H9 (cell line): ENCODE measurements around the gene HMGN4. TPM values are rescaled to one million over a fixed set of nuclear protein-coding genes. Genes with fewer than 3 reads are reported as not detected.

Source experiments
- DNase-seq: peaks from one replicate; pipeline ENCODE4 v3.0.0-alpha.2; 2017
- H2AFZ ChIP-seq: one replicate; pipeline ENCODE4 v1.6.1; 2013; ENCODE audit warnings: mild to moderate bottlenecking, low read length, control low read depth, moderate library complexity
- H2AK5ac ChIP-seq: 2 replicates; pipeline ENCODE4 v1.6.1; 2013; ENCODE audit warnings: low read length, control low read depth, mixed read lengths; ENCODE audit not compliant: insufficient read length
- H2BK120ac ChIP-seq: one replicate; pipeline ENCODE4 v1.6.1; 2013; ENCODE audit warnings: low read depth, mild to moderate bottlenecking, low read length, control low read depth, inconsistent platforms; ENCODE audit not compliant: poor library complexity, severe bottlenecking
- H2BK12ac ChIP-seq: 2 replicates; pipeline ENCODE4 v1.6.1; 2013; ENCODE audit warnings: low read length, control low read depth, mixed read lengths, low read depth; ENCODE audit not compliant: insufficient read length
- H2BK15ac ChIP-seq: 2 replicates; pipeline ENCODE4 v1.6.1; 2013; ENCODE audit warnings: low read depth, low read length, control low read depth
- H2BK20ac ChIP-seq: one replicate; pipeline ENCODE4 v1.6.1; 2013; ENCODE audit warnings: low read depth, mild to moderate bottlenecking, low read length, control low read depth, inconsistent platforms; ENCODE audit not compliant: poor library complexity, severe bottlenecking
- H2BK5ac ChIP-seq: 2 replicates; pipeline ENCODE4 v1.6.1; 2013; ENCODE audit warnings: low read length, control low read depth, mixed read lengths; ENCODE audit not compliant: insufficient read length
- H3K14ac ChIP-seq: 2 replicates; pipeline ENCODE4 v1.6.1; 2013; ENCODE audit warnings: low read length, control low read depth; ENCODE audit not compliant: insufficient read depth
- H3K18ac ChIP-seq: 2 replicates; pipeline ENCODE4 v1.6.1; 2013; ENCODE audit warnings: low read depth, mild to moderate bottlenecking, mixed read lengths, low read length, control low read depth; ENCODE audit not compliant: insufficient read length
- H3K23ac ChIP-seq: 2 replicates; pipeline ENCODE4 v1.6.1; 2013; ENCODE audit warnings: low read length, control low read depth, mixed read lengths, low read depth; ENCODE audit not compliant: insufficient read length
- H3K23me2 ChIP-seq: 2 replicates; pipeline ENCODE4 v1.6.1; 2013; ENCODE audit warnings: low read depth, mild to moderate bottlenecking, mixed read lengths, low read length, control low read depth; ENCODE audit not compliant: insufficient read length, poor library complexity, severe bottlenecking
- H3K27ac ChIP-seq: 2 replicates; pipeline ENCODE4 v1.5.1; 2013; ENCODE audit warnings: low read length, control low read depth, mixed read lengths, low read depth; ENCODE audit not compliant: insufficient read length
- H3K27me3 ChIP-seq: 2 replicates; pipeline ENCODE4 v1.6.1; 2013; ENCODE audit warnings: low read length, control low read depth, inconsistent platforms; ENCODE audit not compliant: insufficient read depth
- H3K4ac ChIP-seq: 2 replicates; pipeline ENCODE4 v1.6.1; 2013; ENCODE audit warnings: low read depth, mild to moderate bottlenecking, control low read depth, inconsistent platforms, low read length, moderate library complexity
- H3K4me1 ChIP-seq: 2 replicates; pipeline ENCODE4 v1.6.1; 2013; ENCODE audit warnings: low read length, control low read depth, inconsistent platforms; ENCODE audit not compliant: insufficient read depth
- H3K4me2 ChIP-seq: 2 replicates; pipeline ENCODE4 v1.6.1; 2013; ENCODE audit warnings: low read length, control low read depth, mixed read lengths; ENCODE audit not compliant: insufficient read length, insufficient read depth
- H3K56ac ChIP-seq: 2 replicates; pipeline ENCODE4 v1.6.1; 2013; ENCODE audit warnings: low read depth, mild to moderate bottlenecking, mixed read lengths, low read length, control low read depth; ENCODE audit not compliant: insufficient read length
- H3K79me1 ChIP-seq: 2 replicates; pipeline ENCODE4 v1.6.1; 2013; ENCODE audit warnings: low read depth, mild to moderate bottlenecking, moderate library complexity, low read length, control low read depth, inconsistent platforms; ENCODE audit not compliant: insufficient read depth, poor library complexity, severe bottlenecking
- H3K79me2 ChIP-seq: 2 replicates; pipeline ENCODE4 v1.6.1; 2013; ENCODE audit warnings: low read length, control low read depth, inconsistent platforms; ENCODE audit not compliant: insufficient read depth
- H3K9ac ChIP-seq: 2 replicates; pipeline ENCODE4 v1.6.1; 2013; ENCODE audit warnings: low read length, control low read depth, mixed read lengths; ENCODE audit not compliant: insufficient read length; ENCODE audit errors: extremely low read depth
- H3K9me3 ChIP-seq: one replicate; pipeline ENCODE4 v1.6.1; 2013; ENCODE audit warnings: low read depth, low read length, inconsistent platforms; ENCODE audit not compliant: control insufficient read depth
- H3T11ph ChIP-seq: one replicate; pipeline ENCODE4 v1.6.1; 2013; ENCODE audit warnings: mild to moderate bottlenecking, low read length, control low read depth, inconsistent platforms
- H4K20me1 ChIP-seq: one replicate; pipeline ENCODE4 v1.6.1; 2013; ENCODE audit not compliant: control insufficient read depth, insufficient read length, insufficient read depth
- H4K5ac ChIP-seq: 2 replicates; pipeline ENCODE4 v1.6.1; 2013; ENCODE audit warnings: low read depth, mild to moderate bottlenecking, mixed read lengths, low read length, control low read depth; ENCODE audit not compliant: insufficient read length
- H4K8ac ChIP-seq: replicated peaks from 2 replicates; pipeline ENCODE4 v1.6.1; 2013; ENCODE audit warnings: low read length, control low read depth, mixed read lengths, low read depth; ENCODE audit not compliant: insufficient read length
- H4K91ac ChIP-seq: 2 replicates; pipeline ENCODE4 v1.6.1; 2013; ENCODE audit warnings: low read depth, mild to moderate bottlenecking, moderate library complexity, mixed read lengths, low read length, control low read depth; ENCODE audit not compliant: insufficient read length
- H3K27ac Mint-ChIP-seq, 3 experiments: 2 replicates in 2 of 3; 3 replicates in 1 of 3; pipeline ENCODE4 v1.8.0; 2020 to 2021; ENCODE audit warnings: mixed read lengths in 3 of 3, mild to moderate bottlenecking in 1 of 3, moderate library complexity in 1 of 3
- H3K27me3 Mint-ChIP-seq: 2 replicates; pipeline ENCODE4 v1.8.0; 2021; ENCODE audit warnings: low read depth, mild to moderate bottlenecking, moderate library complexity, mixed read lengths
- H3K36me3 Mint-ChIP-seq, 3 experiments: 2 replicates in 2 of 3; 3 replicates in 1 of 3; pipeline ENCODE4 v1.8.0; 2020 to 2021; ENCODE audit warnings: low read depth in 3 of 3, mixed read lengths in 3 of 3; ENCODE audit not compliant: insufficient read depth in 1 of 3
- H3K4me1 Mint-ChIP-seq, 2 experiments: 2 replicates each; pipeline ENCODE4 v1.8.0; 2020; ENCODE audit warnings: mixed read lengths in 2 of 2
- H3K4me3 Mint-ChIP-seq, 2 experiments: 2 replicates in 1 of 2; 3 replicates in 1 of 2; pipeline ENCODE4 v1.8.0; 2020 to 2021; ENCODE audit warnings: mild to moderate bottlenecking in 2 of 2, mixed read lengths in 2 of 2, moderate library complexity in 1 of 2
- H3K9me3 Mint-ChIP-seq, 2 experiments: 2 replicates in 1 of 2; 3 replicates in 1 of 2; pipeline ENCODE4 v1.8.0; 2020; ENCODE audit warnings: mild to moderate bottlenecking in 2 of 2, mixed read lengths in 2 of 2, moderate library complexity in 1 of 2
- CTCF ChIP-seq: fragments of 200-600 bp; sonication (generic); conservative IDR thresholded peaks from 3 replicates; pipeline ENCODE4 v1.8.0; 2021; ENCODE audit warnings: antibody characterized with exemption, mild to moderate bottlenecking
- WGBS: extraction: QIAGEN DNeasy Blood & Tissue Kit; methylation state at CpG from one replicate; pipeline ENCODE4 v1.1.7; 2013; ENCODE audit warnings: missing lambda C conversion rate, low lambda C conversion rate, mixed read lengths; ENCODE audit not compliant: insufficient read length; ENCODE audit errors: extremely low coverage; 5-methylcytosine and 5-hydroxymethylcytosine counted together
- total RNA-seq: library from RNA; stranded (reverse); gene quantifications from 2 replicates; pipeline ENCODE4 v1.2.1, GENCODE V29; 2021

The HMGN4 gene
- total RNA-seq, 1 experiment from 2014 or later, result 50.4 TPM

- H3K79me2 ChIP-seq, result no peaks in the 10 kb centered on the region
- peak; percentile 86 for DNase-seq
- no peak for TF ChIP-seq CTCF
- no peaks in the 10 kb centered on the region for H3K27me3 ChIP-seq
- H2BK12ac ChIP-seq, result no peak overlapping the region
- H3K9me3 ChIP-seq, result no peaks in the 10 kb centered on the region
- no peaks in the 10 kb centered on the region for H3K79me1 ChIP-seq
- H3K27ac Mint-ChIP-seq, result peak overlapping the region; percentile 14 to 95 (median 84); a peak in 6 of 7 replicates
- no peak overlapping the region for H3K14ac ChIP-seq
- no peak overlapping the region for H2BK5ac ChIP-seq
- peaks cover 25 to 29% of the 10 kb centered on the region in 2 experiments for H3K4me1 Mint-ChIP-seq
- H3K9me3 Mint-ChIP-seq, result no peaks in the 10 kb centered on the region; a peak in 1 of 5 replicates
- H3K23ac ChIP-seq, result no peak overlapping the region
- H3K23me2 ChIP-seq, result peaks cover 5% of the 10 kb centered on the region
- H4K5ac ChIP-seq, result no peak overlapping the region
- H3K27me3 Mint-ChIP-seq, result peaks cover 2% of the 10 kb centered on the region
- no peak overlapping the region for H3K4ac ChIP-seq
- H3K36me3 Mint-ChIP-seq, result no peaks in the 10 kb centered on the region; a peak in 1 of 7 replicates
- no peak overlapping the region for H2BK120ac ChIP-seq
- no peak overlapping the region for H2BK15ac ChIP-seq
- no CpG with 5 or more reads among the region's 49 CpGs for WGBS
- peak overlapping the region; percentile 85 for H3K27ac ChIP-seq
- H4K20me1 ChIP-seq, result no peaks in the 10 kb centered on the region
- H4K8ac ChIP-seq, result no peak overlapping the region
- no peak overlapping the region for H2AK5ac ChIP-seq
- peak overlapping the region; percentile 85 to 91 for H3K4me3 Mint-ChIP-seq
- no peak overlapping the region for H4K91ac ChIP-seq
- no peaks in the 10 kb centered on the region for H3K4me1 ChIP-seq
- no peak overlapping the region for H3K9ac ChIP-seq
- no peak overlapping the region for H2AFZ ChIP-seq
- no peak overlapping the region for H2BK20ac ChIP-seq
- no peak overlapping the region for H3K18ac ChIP-seq
- H3K56ac ChIP-seq, result no peak overlapping the region
- H3K4me2 ChIP-seq, result peak overlapping the region; percentile 91
- H3T11ph ChIP-seq, result no peak overlapping the region
These were observed 17.1 kb upstream of the HMGN4 start for GRCh38 chr6:26520850-26521599.
